Endothelial cell of umbilical vein (primary cell): ENCODE measurements around the gene FMNL2. TPM values are rescaled to one million over a fixed set of nuclear protein-coding genes. Genes with fewer than 3 reads are reported as not detected.

Experiments used
- BruUV-seq: library from RNA; stranded (reverse); fragments of 400-500 nt; replicated peaks from 2 replicates; lab custom pipeline; 2021; lab: Mats Ljungman, UMichigan
- CTCF ChIA-PET: fragments of 300-600, 350-600 bp; sonication (Branson Sonifier 250); formaldehyde crosslinking; loops from one replicate; lab custom pipeline; 2021; ENCODE audit warnings: antibody characterized with exemption, inconsistent platforms; lab: Charles Lee
- POLR2A ChIA-PET: fragments of 300-600, 350-600 bp; sonication (Branson Sonifier 250); formaldehyde crosslinking; loops from one replicate; lab custom pipeline; 2021; ENCODE audit warnings: antibody characterized with exemption, inconsistent platforms; lab: Charles Lee
- DNase-seq: peaks from one replicate; pipeline ENCODE4 v3.0.0-alpha.2; 2011; ENCODE audit warnings: low read depth, low spot score
- FAIRE-seq: peaks from 2 replicates; lab custom pipeline; 2011; peaks lifted over from hg19 to GRCh38; lab: Jason Lieb, UNC
- H2AFZ ChIP-seq: 2 replicates; pipeline ENCODE4 v1.6.0; 2012; ENCODE audit warnings: low read depth, low read length, control low read depth, inconsistent platforms
- H3K27ac ChIP-seq: 2 replicates; pipeline ENCODE4 v1.5.1; 2011; ENCODE audit warnings: low read depth, mild to moderate bottlenecking, control low read depth, low read length, moderate library complexity; ENCODE audit not compliant: insufficient read depth
- H3K27me3 ChIP-seq, 2 experiments: 2 replicates each; pipeline versions ENCODE4 v1.6.0 to v1.6.1; 2011; ENCODE audit warnings: low read length in 2 of 2, mixed read lengths in 1 of 2; ENCODE audit not compliant: control insufficient read depth in 2 of 2, insufficient read depth in 2 of 2
- H3K36me3 ChIP-seq, 2 experiments: 2 replicates in 1 of 2; 3 replicates in 1 of 2; pipeline ENCODE4 v1.5.1; 2011; ENCODE audit warnings: low read length in 2 of 2, mild to moderate bottlenecking in 1 of 2, moderate library complexity in 1 of 2; ENCODE audit not compliant: control insufficient read depth in 2 of 2, insufficient read depth in 2 of 2; ENCODE audit errors: extremely low read depth in 1 of 2
- H3K4me1 ChIP-seq: 3 replicates; pipeline ENCODE4 v1.5.1; 2011; ENCODE audit warnings: mild to moderate bottlenecking, low read length; ENCODE audit not compliant: control insufficient read depth, insufficient read depth; ENCODE audit errors: extremely low read depth
- H3K4me2 ChIP-seq: 2 replicates; pipeline ENCODE4 v1.6.1; 2011; ENCODE audit warnings: low read length, control low read depth, mixed read lengths; ENCODE audit not compliant: insufficient read depth
- H3K4me3 ChIP-seq, 3 experiments: fragments of 200-600 bp in 1 of 3; sonication (generic), shearing (Covaris generic) in 1 of 3; replicated peaks in 1 of 3; 2 replicates each; pipeline ENCODE4 v1.5.1; 2011 to 2016; ENCODE audit warnings: control low read depth in 3 of 3, low read length in 3 of 3, mild to moderate bottlenecking in 2 of 3, inconsistent platforms in 1 of 3, low read depth in 1 of 3, moderate library complexity in 1 of 3; ENCODE audit not compliant: insufficient read depth in 1 of 3
- H3K79me2 ChIP-seq: 2 replicates; pipeline ENCODE4 v1.6.0; 2012; ENCODE audit warnings: low read length, inconsistent platforms; ENCODE audit not compliant: control insufficient read depth, insufficient read depth
- H3K9ac ChIP-seq: replicated peaks from 2 replicates; pipeline ENCODE3; 2011; ENCODE audit warnings: low read length, control low read depth; ENCODE audit not compliant: insufficient read depth; ENCODE audit errors: extremely low read depth
- H3K9me1 ChIP-seq: replicated peaks from 3 replicates; pipeline ENCODE4 v1.6.0; 2011; ENCODE audit warnings: mild to moderate bottlenecking, low read length; ENCODE audit not compliant: control insufficient read depth, insufficient read depth; ENCODE audit errors: extremely low read depth
- H3K9me3 ChIP-seq: replicated peaks from 2 replicates; pipeline ENCODE4 v1.5.1; 2012; ENCODE audit warnings: low read length, inconsistent platforms; ENCODE audit not compliant: control insufficient read depth, insufficient read depth
- H4K20me1 ChIP-seq: replicated peaks from 2 replicates; pipeline ENCODE3; 2011; ENCODE audit warnings: mild to moderate bottlenecking, low read length; ENCODE audit not compliant: control insufficient read depth, insufficient read depth; ENCODE audit errors: extremely low read depth
- EZH2 ChIP-seq: IDR thresholded peaks from 2 replicates; pipeline ENCODE4 v1.6.1; 2012; ENCODE audit warnings: borderline replicate concordance, low read depth, mild to moderate bottlenecking, moderate library complexity, low read length, inconsistent platforms; ENCODE audit not compliant: severe bottlenecking
- FOS ChIP-seq: IDR thresholded peaks from 2 replicates; pipeline ENCODE4 v1.6.1; 2011; ENCODE audit warnings: mild to moderate bottlenecking, low read length, moderate library complexity, borderline replicate concordance; ENCODE audit not compliant: insufficient read depth
- GATA2 ChIP-seq: IDR thresholded peaks from 2 replicates; pipeline ENCODE4 v1.7.0; 2011; ENCODE audit warnings: low read depth, mild to moderate bottlenecking, moderate library complexity, mixed read lengths, low read length; ENCODE audit not compliant: insufficient read length, insufficient read depth
- JUN ChIP-seq: IDR thresholded peaks from 2 replicates; pipeline ENCODE4 v1.6.1; 2011; ENCODE audit warnings: borderline replicate concordance, low read depth; ENCODE audit not compliant: insufficient read length, insufficient read depth
- MAX ChIP-seq: IDR thresholded peaks from 2 replicates; pipeline ENCODE4 v1.6.1; 2011; ENCODE audit not compliant: insufficient read depth, insufficient read length
- MYC ChIP-seq: IDR thresholded peaks from one replicate; pipeline ENCODE4 v1.6.1; 2011; ENCODE audit warnings: mild to moderate bottlenecking, low read depth, low read length
- POLR2A ChIP-seq: IDR thresholded peaks from 2 replicates; pipeline ENCODE4 v1.6.1; 2012; ENCODE audit warnings: low read depth, mild to moderate bottlenecking, control low read depth, low read length
- POLR2AphosphoS5 ChIP-seq: IDR thresholded peaks from 2 replicates; pipeline ENCODE4 v1.6.1; 2012; ENCODE audit warnings: low read depth, mild to moderate bottlenecking, control low read depth, low read length, moderate library complexity; ENCODE audit not compliant: insufficient read depth
- dilution Hi-C: fragments of 300-500 bp; cut with MboI; formaldehyde crosslinking; loops from one replicate; pipeline ENCODE4 v1.15.0; 2019; ENCODE audit warnings: low sequenced_read_pairs; ENCODE audit not compliant: extremely low pct_ligation_motif_present
- intact Hi-C: fragments of 100-400 bp; cut with micrococcal nuclease; formaldehyde crosslinking; loops from one replicate; pipeline ENCODE4 v1.10.0; 2022
- polyA plus RNA-seq, 4 experiments: library from polyadenylated mRNA; depleted of rRNA in 3 of 4; stranded (reverse) in 3 of 4; unstranded in 1 of 4; fragments of >200 nt; gene quantifications; 2 replicates each; pipeline versions ENCODE4 v1.2.1 to v1.2.3, GENCODE V29; 2011 to 2012; ENCODE audit warnings: missing spikeins in 1 of 4
- total RNA-seq: library from RNA; stranded (reverse); gene quantifications from 2 replicates; pipeline ENCODE4 v1.2.3, GENCODE V29; 2021
- TF ChIP-seq, protein P1 (sequence below), 2 donors: IDR thresholded peaks; 1 replicate in 1 of 2; 2 replicates in 1 of 2; pipeline ENCODE4 v1.5.1; 2011; ENCODE audit warnings: low read length in 2 of 2, mild to moderate bottlenecking in 2 of 2, moderate library complexity in 2 of 2, control low read depth in 1 of 2, inconsistent platforms in 1 of 2, low read depth in 1 of 2; ENCODE audit not compliant: insufficient read depth in 1 of 2; ENCODE audit errors: extremely low read depth in 1 of 2

FMNL2 gene
- total and polyA plus RNA-seq, 2 donors (not counting 3 experiments of a cell fraction or from before 2014, with no cell fraction given) = 8.3 to 28.0 TPM

GRCh38 chr2:152560873-152561595 is 226.1 kb downstream of the FMNL2 start:
- Histone ChIP-seq H3K9ac (no peak overlapping the region), H3K9me1 (no peaks in the 10 kb centered on the region), H2AFZ (no peak overlapping the region), H3K27ac (no peak overlapping the region), H4K20me1 (no peaks in the 10 kb centered on the region), H3K36me3 (no peaks in the 10 kb centered on the region), H3K4me1 (no peaks in the 10 kb centered on the region), H3K9me3 (no peaks in the 10 kb centered on the region), H3K4me2 (no peak overlapping the region), H3K4me3 (no peak overlapping the region), H3K27me3 (no peaks in the 10 kb centered on the region), H3K79me2 (no peaks in the 10 kb centered on the region)
- FAIRE-seq (no peak), DNase-seq (no peak)
- POLR2A ChIA-PET = no interaction called here
- CTCF ChIA-PET = no interaction called here
- intact Hi-C loops = no loop called here
- dilution Hi-C loops = no loop called here
- no peak for TF ChIP-seq FOS
- no TSS peak for BruUV-seq

- ChIA-PET POLR2A (no interaction called here), CTCF (interaction anchor here (1.4 kb wide), 1 partner anchor 9 kb away, joined by 3 read pairs; no protein-coding TSS in a partner anchor)
- H3K36me3 ChIP-seq = no peaks in the 10 kb centered on the region
- H3K4me1 ChIP-seq = no peaks in the 10 kb centered on the region
- H3K79me2 ChIP-seq = no peaks in the 10 kb centered on the region
- no peak overlapping the region for H3K9ac ChIP-seq
- DNase-seq (no peak), FAIRE-seq (no peak)
- no TSS peak for BruUV-seq
- H3K4me2 ChIP-seq = no peak overlapping the region
- H4K20me1 ChIP-seq = no peaks in the 10 kb centered on the region
- H3K27me3 ChIP-seq = no peaks in the 10 kb centered on the region
- no peaks in the 10 kb centered on the region for H3K9me1 ChIP-seq
- no peak overlapping the region for H3K27ac ChIP-seq
- H3K4me3 ChIP-seq = no peak overlapping the region
- dilution Hi-C loops = no loop called here
- intact Hi-C loops = no loop called here
- no peaks in the 10 kb centered on the region for H3K9me3 ChIP-seq
- TF ChIP-seq MAX = no peak
- TF ChIP-seq, protein P1, sequence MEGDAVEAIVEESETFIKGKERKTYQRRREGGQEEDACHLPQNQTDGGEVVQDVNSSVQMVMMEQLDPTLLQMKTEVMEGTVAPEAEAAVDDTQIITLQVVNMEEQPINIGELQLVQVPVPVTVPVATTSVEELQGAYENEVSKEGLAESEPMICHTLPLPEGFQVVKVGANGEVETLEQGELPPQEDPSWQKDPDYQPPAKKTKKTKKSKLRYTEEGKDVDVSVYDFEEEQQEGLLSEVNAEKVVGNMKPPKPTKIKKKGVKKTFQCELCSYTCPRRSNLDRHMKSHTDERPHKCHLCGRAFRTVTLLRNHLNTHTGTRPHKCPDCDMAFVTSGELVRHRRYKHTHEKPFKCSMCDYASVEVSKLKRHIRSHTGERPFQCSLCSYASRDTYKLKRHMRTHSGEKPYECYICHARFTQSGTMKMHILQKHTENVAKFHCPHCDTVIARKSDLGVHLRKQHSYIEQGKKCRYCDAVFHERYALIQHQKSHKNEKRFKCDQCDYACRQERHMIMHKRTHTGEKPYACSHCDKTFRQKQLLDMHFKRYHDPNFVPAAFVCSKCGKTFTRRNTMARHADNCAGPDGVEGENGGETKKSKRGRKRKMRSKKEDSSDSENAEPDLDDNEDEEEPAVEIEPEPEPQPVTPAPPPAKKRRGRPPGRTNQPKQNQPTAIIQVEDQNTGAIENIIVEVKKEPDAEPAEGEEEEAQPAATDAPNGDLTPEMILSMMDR (IDR thresholded peaks at IDR 0.05; ENCODE audit: extremely low read depth in 1 of 2, insufficient read depth in 1 of 2, low read depth in 1 of 2, low read length in 2 of 2) = no peak
- no peak for TF ChIP-seq POLR2A
- no peak for TF ChIP-seq EZH2
- no peak for TF ChIP-seq POLR2AphosphoS5
- TF ChIP-seq FOS = no peak
- TF ChIP-seq JUN = no peak
- no peak for TF ChIP-seq GATA2
- TF ChIP-seq MYC = no peak
- H2AFZ ChIP-seq = no peak overlapping the region
Measured at GRCh38 chr2:152562198-152562884, 227.4 kb downstream of the FMNL2 start.
